ENCODE data around the gene DRC1.

The DRC1 gene

GRCh38 chr2:26450031-26450635 lies 48.4 kb downstream of the DRC1 start:
- DNase-seq: no peak

DNA sequence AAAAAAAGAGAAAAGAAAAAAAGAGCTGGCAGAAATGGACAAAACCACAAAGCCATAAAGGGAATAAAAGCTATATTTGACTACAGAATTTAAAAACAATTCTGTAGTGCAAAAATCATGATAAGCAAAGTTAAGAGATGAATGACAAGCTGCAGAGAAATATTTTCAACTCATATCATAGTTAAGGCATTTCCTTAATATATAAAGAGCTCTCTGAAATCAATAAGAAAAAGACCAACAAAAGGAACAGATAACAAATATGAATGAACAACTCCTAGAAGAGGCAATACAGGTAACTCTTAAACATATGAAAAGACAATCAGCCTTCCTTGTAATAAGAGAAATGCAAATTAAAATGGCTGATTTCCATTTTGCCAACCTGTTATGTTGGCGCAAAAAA lies 50.0 kb downstream of the DRC1 start:
- no peak for DNase-seq

DNA sequence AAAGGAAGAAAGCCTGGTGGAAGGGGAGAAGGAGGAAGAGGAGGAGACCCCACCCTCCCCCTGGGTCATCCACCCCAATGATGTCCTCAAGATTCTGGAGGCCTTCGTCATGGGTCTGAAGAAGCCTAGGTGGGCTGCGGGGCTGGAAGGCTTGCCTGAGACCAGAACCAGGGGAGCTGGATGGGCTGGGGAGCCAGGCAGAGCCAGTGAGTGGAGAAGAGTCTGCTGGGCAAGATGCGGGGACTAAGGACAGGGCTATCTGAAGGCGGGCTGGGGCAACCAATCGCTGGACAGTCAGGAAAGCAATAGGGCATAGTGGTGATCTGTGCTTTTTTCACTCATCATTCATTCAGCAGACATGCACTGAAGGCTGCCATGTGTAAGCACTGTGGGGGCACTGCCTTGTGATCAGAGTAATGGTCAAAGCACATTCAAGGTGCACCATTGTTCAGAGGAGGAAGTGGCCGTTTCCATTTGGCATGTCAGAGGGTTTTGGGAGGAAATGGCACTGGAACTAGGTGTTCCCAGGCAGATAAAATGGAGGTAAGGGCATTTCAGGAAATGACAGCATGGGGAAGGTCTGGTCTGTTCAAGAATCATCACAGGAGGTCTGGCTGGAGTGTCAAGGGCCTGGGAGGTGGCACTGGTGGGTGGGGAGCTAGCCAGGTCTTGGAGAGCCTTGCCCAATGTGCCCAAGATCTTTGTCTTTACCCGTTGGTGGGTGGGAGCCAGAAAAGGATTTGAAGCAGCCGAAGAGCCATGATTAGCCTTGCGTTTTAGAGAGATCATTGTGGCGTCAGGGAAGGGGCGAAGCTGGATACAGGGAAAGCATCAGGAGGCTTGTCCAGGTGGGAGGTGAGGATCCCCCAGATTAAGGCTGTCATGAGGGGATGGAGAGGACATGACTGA lies 52.0 kb downstream of the DRC1 start:
- DNase-seq: no peak

DNA sequence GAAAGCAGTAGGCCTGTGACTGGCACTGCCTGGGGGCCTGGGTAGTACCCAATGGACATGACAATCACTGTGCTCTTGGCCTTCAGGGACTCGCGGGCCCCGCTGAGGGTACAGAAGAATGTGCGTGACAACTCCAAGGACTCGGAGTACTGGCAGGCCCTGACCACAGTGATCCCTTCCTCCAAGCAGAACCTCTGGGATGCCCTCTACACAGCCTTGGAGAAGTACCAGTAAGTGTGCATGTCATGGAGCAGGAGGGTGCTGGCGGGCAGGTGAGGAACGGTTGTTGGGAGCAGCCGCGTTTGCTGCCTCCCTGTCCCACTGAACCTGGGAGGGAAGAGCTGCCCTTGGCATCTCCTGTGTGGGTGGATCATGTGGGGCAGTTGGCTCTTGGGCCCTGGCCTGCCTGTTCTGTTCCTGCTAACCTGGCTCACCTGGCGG lies 52.9 kb downstream of the DRC1 start:
- DNase-seq: no peak

DNA sequence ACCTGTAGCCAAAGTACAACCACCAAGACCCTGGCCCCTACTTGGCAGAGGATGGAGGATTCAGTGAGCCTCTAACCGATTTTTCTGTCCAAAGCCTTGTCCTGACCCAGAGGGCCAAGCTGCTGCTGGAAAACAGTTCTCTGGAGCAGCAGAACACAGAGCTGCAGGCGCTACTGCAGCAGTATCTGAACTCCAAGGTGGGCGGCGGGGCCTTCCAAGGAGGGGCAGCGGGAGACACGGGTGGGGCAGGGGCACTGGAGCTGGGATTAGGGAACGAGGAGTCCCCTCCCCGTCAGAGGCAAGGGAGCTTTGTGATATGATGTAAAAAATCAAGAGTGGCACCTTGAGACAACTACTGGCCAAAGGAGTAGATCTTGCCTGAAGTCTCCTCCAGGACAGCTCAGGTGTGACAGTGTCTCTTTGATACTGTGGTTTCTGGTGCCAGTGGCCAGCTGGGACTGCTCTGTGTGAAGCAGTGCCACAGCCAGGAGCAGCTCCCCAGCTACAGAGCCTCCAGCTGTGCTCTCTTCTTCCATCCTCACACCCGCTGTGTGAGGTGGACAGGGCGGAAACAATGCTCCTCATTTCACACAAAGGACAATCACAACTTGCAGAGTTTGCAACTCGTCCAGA lies 53.4 kb downstream of the DRC1 start:
- DNase-seq: peak; percentile 55

DNA sequence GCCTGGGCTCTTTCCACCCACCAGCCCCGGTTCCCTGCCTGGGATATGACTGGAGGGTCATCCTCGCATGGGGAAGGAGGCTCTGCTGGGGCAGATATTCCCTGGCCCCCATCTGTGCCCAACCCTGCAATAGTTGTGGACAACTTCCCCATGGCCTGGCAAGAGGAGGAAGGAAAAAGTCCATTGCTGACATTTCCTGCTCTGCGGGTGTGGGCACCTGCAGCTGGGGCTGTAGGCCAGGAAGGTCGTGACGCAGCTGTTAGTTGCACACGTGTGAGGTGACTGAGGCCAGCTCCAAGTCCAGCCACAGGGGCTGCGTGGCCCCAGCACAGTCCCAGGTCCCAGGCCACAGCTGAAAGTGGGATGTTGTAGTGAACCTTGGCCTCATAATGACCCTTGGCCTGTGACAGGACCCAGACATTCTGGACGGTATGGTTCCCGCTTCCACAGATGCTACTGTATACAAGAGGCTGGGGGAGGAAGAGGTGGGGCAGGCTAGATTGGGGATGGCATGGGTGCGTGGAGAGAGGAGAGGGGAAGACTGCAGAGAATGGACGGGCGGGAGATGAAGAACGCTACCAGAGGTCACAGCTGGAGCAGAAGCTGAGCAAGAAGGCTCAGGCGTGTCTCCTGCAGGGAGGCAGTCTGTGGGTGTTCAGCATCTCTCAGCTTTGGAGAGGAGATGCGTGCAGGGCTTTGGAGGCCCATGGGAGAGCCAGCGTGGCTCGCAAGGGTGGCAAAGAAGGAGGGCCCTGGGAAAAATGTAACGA lies 54.1 kb downstream of the DRC1 start:
- DNase-seq: peak; percentile 46

GRCh38 chr2:26456440-26457250 lies 54.9 kb downstream of the DRC1 start:
- no peak for DNase-seq

DNA sequence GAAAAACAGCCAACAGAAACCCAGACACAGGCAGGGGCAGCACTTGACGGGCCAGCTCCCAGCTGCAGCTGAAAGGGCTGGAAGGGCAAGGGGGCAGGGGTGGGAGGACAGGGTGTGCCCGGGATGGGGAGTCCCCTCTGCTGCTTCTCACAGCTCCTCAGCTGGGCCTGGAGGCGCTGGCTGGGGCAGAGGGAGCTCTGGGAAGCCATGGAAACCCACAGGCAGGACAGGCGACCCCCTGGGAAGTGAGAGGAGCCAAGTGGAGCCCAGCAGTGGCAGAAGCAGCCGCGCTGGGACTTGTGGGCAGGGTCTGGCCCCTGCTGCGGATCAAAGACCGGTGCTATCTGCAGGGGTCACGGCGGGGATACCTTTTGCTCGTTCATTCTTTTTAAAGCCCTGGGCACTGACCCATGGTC lies 55.5 kb downstream of the DRC1 start:
- no peak for DNase-seq

DNA sequence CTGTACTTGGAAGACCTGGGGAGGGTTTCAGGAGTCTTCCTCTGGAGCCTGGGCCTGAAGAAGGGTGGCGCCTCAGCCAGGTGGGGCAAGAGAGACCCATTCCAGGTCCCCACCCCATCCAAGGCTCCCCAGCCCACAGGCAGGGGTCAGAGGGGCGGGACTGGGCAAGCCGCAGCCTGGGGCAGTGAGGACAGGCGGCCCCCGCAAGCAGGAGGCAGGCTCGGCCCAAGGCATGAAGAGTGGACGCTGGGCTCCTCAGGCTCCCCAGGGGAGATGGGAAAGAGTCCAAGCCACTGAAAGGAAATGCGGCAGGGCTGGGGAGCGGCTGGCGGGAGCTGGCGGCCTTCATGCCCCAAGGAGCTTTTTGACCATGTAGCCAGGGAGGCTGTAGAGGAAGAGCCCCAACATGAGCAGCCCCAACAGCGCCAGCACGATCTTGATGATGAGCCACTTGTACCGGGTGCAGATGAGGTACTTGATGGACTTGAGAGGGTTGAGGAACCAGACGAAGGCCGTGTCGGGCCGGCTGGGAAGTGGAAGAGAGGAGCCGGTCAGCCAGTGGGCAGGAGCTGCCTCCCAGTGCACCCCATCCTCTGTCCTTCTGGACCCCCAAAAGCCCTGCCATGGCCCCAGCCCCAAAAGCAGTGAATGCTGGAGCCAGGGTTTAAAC lies 56.1 kb downstream of the DRC1 start:
- DNase-seq: no peak

GRCh38 chr2:26458365-26459042 lies 56.8 kb downstream of the DRC1 start:
- peak; percentile 23 for DNase-seq

GRCh38 chr2:26459991-26460612 lies 58.4 kb downstream of the DRC1 start:
- no peak for DNase-seq

GRCh38 chr2:26460613-26461031 lies 58.9 kb downstream of the DRC1 start:
- DNase-seq: no peak

GRCh38 chr2:26461601-26462023 lies 59.9 kb downstream of the DRC1 start:
- DNase-seq: no peak

GRCh38 chr2:26462100-26462499 lies 60.4 kb downstream of the DRC1 start:
- DNase-seq: no peak

GRCh38 chr2:26462511-26463243 lies 61.0 kb downstream of the DRC1 start:
- DNase-seq: peak; percentile 30

DNA sequence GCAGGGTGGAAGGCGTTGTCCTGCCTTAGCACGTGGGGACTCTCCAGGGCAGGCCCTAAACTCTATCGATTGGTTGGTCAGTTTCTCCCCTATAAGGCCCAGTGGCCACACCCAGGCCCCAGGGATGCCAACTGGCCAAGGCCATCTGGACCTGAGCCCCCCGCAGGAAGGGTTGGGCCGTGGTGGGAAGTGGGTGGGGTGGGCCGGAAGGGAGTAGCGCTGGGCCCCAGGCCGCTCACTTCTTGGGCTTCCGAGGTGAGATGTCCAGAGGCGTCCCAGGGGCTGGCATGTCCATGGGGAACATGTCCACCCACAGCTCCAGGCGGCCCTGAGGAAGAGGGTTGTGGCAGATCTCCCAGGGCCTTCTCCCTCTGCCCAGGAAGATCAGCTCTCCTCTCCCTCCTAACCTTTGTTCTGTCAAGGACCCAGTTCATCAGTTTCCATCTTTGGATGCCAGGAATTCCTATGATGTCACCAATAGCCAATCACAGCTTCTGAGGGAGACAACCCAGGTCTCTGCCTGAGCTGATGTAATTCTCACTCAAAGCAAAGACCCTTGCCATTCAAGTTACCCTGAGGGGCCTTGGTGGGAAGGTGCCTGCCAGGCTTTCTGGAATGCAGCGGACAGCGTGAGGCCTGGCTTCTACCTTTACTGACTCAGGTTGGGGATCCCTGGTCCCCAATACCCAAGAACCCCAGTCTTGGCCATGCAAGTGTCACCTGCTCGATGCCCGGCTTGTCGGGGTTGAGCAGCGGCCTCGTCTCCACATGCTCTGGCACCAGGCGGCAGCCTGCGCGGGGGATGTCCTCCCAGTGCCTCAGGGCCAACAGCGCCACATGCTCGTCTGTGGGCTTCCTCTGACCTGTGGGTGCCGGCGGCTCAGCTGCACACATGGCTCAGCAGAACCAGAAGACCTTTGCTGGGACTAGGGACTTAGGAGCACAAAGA lies 61.8 kb downstream of the DRC1 start:
- peak; percentile 18 for DNase-seq

- no peak for DNase-seq
These were observed 62.9 kb downstream of the DRC1 start for GRCh38 chr2:26464390-26465265.
